ENCODE results near the gene TLCD4.
"Not testable (repeated sequence)": the region's sequence is repeated elsewhere in the genome, so short reads cannot be mapped to it uniquely, and the experiment has no call there.

The TLCD4 gene

GRCh38 chr1:95085376-95085775 lies 31.8 kb upstream of the TLCD4 start:
- H3K4me3 ChIP-seq (ENCODE audit: low read length), result no peak overlapping the region
- no peak for DNase-seq (ENCODE audit: low read depth)
- no peak for TF ChIP-seq CTCF (IDR thresholded peaks at IDR 0.05; ENCODE audit: insufficient read depth, low read depth, low read length, missing control alignments)

DNA sequence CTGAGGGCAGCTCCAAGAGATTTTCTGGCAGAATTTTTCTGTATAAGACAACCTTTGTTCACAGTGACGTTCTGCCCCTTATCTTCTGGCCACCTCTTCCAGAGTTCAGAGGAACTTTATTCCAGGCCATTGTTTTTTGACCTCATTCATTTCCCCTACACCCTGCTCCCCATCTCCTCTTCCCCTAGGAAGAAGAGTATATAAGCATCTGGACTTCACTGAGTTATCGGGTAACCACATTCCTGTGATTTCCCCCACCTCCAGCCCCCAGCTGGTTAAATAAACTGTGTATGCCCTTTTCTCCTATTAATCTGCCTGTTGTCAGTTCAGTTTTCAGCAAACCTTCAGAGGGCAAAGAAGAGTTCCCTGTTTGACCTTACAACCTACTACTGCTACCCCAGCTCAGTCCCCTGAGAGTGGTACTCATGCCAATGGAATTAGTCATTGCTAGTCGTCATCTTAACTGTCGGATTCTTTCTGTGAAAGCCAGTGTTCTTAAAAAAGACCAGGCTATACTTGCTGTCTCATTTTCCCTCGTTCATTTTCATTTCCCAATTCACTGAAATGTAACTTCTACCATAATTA lies 30.1 kb upstream of the TLCD4 start:
- DNase-seq (ENCODE audit: low read depth), result peak; percentile 55
- TF ChIP-seq CTCF (IDR thresholded peaks at IDR 0.05; ENCODE audit: insufficient read depth, low read depth, low read length, missing control alignments), result no peak
- H3K4me3 ChIP-seq (ENCODE audit: low read length), result no peak overlapping the region

- TF ChIP-seq CTCF (IDR thresholded peaks at IDR 0.05; ENCODE audit: insufficient read depth, low read depth, low read length, missing control alignments), result no peak
- no peak for DNase-seq (ENCODE audit: low read depth)
- no peak overlapping the region for H3K4me3 ChIP-seq (ENCODE audit: low read length)
Measured at GRCh38 chr1:95088303-95088702, 28.9 kb upstream of the TLCD4 start.

- H3K4me3 ChIP-seq (ENCODE audit: low read length), result no peak overlapping the region
- DNase-seq (ENCODE audit: low read depth), result no peak
- TF ChIP-seq CTCF (IDR thresholded peaks at IDR 0.05; ENCODE audit: insufficient read depth, low read depth, low read length, missing control alignments), result no peak
Measured at GRCh38 chr1:95089650-95090287, 27.4 kb upstream of the TLCD4 start.

DNA sequence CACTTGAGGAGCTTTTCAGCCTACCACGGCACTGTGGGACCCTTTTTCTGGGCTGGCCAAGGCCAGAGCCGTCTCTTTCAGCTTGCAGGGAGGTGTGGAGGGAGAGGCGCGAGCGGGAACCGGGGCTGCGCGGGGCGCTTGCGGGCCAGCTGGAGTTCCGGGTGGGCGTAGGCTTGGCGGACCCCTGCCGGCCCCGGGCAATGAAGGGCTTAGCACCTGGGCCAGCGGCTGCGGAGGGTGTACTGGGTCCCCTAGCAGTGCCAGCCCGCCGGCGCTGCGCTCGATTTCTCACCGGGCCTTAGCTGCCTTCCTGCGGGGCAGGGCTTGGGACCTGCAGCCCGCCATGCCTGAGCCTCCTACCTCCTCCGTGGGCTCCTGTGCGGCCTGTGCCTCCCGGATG lies 25.9 kb upstream of the TLCD4 start:
- not testable (repeated sequence) for DNase-seq (ENCODE audit: low read depth); H3K4me3 ChIP-seq (ENCODE audit: low read length)

- DNase-seq (ENCODE audit: low read depth), result peak; percentile 15
- not testable (repeated sequence) for H3K4me3 ChIP-seq (ENCODE audit: low read length)
Measured at GRCh38 chr1:95092891-95093290, 24.3 kb upstream of the TLCD4 start.

DNA sequence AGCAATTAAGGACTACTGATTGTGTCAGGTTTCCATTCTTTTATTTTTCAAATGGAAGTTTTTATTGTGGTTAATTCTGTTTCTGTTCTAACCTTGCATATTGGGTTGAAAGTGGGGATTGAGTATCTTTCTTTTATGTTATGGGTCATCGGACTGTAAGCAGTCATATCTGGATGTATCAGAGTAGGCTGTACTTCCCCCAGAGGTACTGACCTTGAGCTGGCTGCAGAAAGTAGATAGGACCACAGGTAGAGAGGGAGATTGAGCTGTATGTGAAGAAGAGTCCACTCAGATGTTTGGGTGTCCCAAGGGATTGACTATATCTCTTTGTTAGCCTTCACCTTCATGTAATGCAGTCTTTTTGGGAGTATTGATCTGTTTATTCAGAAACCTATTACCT lies 23.9 kb upstream of the TLCD4 start:
- no peak for DNase-seq (ENCODE audit: low read depth)
- TF ChIP-seq CTCF (IDR thresholded peaks at IDR 0.05; ENCODE audit: insufficient read depth, low read depth, low read length, missing control alignments), result no peak
- H3K4me3 ChIP-seq (ENCODE audit: low read length), result no peak overlapping the region

DNA sequence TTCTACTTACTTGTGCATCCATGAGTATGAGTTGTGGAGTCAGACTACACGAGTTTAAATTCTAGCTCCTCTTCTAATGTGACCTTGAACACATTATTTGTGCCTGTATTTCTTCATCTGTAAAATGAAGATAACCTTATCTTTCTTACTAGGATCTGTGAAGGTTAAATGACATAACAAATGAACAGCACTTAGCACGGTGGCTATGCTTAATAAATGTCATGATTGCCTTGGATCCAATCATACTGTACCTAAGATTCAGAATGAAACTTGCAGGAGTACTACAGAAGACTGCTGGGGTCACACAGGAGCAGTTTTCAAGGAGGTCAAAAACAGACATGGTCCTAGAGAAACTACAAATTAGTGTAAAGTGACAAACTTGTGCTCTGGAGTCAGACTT lies 22.2 kb upstream of the TLCD4 start:
- no peak for DNase-seq (ENCODE audit: low read depth)
- no peak for TF ChIP-seq CTCF (IDR thresholded peaks at IDR 0.05; ENCODE audit: insufficient read depth, low read depth, low read length, missing control alignments)
- H3K4me3 ChIP-seq (ENCODE audit: low read length), result no peak overlapping the region

Data from epithelial cell of esophagus (primary cell).